NCI-H2107 (cell line): Measurements from ENCODE around the gene MAPK8IP3.

ENCODE experiments used
- DNase-seq: peaks from one replicate; lab custom pipeline; 2025; lab: John Stamatoyannopoulos, UW

MAPK8IP3 gene

DNA sequence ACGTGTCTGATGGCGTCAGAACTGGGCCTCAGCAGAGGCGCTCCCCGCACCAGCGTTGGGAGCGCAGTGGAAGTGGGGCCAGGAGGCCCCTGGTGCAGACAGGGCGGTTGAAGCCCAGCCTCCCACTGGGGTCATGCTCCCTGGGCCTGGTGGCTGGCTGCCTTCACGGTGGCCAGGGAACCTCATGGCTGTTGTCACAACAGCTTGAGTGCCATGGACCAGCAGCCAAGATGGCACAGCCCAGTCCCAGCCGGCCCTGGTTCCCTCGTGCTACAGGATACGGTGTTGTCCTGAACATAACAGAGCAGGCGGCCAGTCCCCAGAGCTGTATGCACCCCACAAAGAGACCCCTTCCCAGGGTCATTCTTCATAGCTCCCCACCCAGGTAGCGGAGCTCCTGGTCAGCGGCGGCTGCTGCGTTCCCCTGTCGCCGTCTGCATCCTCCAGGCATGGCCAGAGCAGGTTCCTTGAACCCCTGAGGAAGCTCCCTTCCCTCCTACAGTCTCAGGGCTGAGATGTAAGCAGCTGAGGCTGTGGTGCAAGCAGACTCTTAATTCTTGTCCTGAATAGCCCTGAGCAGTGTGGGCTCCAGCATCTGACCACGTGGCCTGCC is 35.7 kb downstream of the MAPK8IP3 start:
- DNase-seq = no peak

DNA sequence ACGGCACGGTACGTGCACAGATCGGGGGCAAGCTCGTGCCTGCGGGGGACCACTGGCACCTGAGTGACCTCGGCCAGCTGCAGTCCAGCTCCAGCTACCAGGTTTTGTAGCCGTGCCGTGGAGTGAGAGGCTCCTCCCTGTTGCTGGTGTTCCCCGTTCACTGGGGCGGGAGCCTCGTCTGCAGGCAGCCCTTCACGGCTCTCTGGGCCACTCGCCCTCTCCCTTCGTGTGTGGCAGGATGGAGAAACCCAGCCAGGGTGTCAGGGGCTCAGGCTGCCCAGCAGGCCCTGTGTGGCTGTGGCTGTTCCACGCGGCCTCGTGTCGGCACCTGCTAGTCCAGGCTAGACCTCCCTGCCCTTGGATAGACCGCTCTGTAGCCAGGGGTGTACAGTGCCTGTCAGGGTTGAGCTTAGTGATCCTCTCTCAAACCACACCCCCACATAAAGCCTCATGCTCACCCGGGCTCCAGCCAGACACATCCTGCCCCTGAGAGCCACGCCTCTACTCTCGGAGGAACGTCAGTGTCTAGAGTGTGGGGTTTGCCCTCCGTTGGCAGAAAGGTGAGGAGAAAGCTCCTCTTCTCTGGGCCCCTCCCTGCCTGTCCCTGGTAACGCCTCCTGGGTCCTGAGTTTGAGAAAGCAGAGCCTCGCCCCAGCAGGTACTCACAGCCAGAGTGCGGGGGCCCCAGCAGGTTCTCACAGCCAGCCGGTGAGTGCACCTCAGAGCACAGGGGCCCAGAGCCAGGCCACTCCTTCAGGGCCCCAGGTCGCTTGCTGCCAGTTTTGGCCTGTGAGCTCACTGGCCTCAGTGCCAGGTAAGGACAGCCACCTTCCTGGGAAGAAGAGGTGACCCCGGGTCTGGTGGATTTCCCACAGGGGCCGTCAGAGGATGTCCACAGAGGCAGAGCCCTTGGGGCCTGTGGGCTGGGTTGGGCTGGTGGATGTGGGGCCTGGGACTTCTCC is 37.7 kb downstream of the MAPK8IP3 start:
- no peak for DNase-seq

DNA sequence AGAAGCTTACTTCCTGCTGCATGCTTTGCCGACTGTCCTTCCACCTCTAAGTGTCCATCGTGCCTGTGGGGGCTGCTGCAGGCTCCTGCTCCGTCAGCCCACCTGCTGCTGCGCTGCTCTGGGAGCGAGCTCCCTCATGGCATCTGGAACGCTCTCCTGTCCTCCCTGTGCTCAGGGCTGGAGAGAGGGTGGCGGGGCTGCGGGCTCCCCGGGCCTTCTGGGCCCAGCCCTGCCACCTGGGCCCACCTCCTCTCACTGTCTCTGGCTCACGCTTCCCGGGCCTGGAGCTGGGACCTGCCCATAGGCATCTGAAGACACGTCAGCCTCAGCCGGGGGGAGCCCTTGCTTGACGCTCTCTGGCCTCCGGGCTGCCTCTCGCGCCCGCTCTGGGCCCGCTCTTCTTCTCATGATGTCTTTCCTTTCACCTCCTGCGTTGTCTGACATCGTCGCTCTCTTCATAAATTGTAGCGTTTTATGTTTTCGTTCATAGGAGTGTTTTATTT is 38.4 kb downstream of the MAPK8IP3 start:
- no peak for DNase-seq

DNA sequence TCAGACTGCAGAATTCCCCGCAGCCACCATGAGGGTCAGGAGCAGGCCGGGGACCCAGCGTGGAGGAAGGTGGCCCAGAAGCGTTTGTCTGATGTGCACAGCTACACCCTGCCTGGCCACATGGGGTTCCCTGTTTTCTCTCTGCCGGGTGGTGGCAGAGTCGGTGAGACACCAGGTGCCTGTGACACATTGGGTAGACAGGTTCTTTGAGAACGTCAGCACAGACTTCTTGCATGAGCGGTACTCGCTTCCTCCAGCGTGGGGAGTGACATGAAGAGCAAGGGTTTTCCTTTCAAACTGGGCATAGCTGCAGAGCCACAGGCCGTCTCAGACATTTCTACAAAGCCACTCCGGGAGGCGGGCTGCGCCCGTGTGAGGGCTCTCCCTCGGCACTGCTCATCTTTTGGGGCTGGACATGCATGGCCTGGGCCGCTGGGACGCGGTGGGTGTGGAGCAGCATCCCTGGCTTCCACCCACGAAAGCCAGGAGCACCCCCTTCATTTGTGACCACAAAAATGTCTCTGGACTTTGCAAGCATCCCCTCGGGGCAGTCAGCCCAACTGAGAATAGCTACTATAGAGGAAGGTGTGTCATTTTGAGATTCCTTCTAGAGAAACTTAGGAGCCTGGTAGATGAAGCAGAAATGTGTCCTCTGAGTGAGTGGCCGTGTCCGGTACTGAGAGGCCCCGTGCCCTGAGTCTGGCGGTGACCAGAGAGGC is 39.3 kb downstream of the MAPK8IP3 start:
- no peak for DNase-seq

DNA sequence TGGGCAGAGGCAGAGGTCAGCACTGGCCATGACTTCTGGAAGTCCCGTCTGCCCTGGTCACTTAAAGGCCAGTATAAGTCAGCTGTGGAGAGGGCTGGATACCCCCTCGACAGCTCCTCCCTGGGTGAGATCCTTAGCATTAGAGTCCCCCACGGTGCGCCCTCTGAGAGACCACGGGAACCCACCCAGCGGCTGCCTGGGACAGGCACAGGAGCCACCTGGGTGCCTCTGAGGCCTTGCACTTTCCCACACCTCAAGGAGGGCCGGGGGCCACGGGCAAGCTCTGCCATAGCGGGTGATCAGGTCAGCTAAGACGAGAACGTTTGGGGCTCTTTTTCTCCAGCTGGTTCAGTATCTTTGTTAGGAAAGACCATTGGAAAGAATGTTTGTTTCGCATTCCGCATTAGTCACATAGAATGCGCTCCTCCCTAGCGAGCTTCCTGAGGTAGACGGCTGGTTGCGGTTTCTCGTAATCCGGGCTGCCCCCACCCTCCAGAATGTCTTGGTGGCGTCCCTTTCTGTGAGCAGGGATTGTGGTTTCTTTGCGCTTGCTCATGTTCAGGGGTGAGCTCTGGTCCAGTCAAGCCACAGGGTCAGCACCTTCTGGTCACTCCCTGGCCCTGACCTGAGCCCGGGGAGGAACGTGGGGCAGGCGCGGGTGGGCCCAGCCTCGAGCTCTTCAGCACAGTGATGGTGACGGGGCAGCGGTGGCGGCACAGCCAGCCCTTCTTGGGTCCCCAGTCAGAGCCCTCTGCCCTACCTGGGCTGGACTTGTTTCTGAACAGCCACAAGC is 40.1 kb downstream of the MAPK8IP3 start:
- no peak for DNase-seq

DNA sequence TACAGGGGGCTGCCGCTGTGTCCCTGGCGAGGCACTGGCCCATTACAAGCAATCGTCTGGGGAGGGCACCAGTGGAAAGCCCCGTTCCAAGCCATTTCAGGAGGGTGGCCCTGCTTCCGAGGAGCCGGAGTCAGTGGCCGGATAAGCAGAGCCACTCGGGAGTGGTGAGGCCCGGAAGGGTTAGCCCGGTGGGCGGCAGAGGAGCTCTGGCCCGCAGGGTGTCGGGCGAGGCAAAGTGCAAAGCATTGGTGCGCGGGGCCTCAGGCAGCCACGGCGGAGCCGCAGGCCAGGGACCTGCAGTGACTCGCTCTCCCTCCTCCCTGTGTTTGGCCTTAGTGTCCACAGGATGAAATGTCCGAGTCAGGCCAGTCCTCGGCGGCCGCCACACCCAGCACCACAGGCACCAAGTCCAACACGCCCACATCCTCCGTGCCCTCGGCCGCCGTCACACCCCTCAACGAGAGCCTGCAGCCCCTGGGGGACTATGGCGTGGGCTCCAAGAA is 40.7 kb downstream of the MAPK8IP3 start:
- no peak for DNase-seq

DNA sequence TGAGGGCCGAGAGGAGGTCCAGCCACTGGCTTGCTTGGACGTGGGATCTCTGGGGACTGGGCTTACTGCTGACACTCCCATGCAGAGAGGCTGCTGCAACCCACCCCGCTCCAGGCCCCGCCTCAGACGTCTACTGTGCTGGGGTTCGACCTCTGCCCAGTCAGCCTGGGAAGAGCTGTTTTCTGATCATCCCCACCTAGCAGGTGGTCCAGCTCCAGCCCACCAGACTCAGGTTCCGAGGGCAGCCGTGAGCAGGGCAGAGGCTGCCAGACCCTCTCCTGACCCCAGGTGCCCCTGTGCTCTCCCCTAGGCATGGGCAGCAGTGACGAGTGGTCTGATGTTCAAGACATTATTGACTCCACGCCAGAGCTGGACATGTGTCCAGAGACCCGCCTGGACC is 41.9 kb downstream of the MAPK8IP3 start:
- DNase-seq = no peak

DNA sequence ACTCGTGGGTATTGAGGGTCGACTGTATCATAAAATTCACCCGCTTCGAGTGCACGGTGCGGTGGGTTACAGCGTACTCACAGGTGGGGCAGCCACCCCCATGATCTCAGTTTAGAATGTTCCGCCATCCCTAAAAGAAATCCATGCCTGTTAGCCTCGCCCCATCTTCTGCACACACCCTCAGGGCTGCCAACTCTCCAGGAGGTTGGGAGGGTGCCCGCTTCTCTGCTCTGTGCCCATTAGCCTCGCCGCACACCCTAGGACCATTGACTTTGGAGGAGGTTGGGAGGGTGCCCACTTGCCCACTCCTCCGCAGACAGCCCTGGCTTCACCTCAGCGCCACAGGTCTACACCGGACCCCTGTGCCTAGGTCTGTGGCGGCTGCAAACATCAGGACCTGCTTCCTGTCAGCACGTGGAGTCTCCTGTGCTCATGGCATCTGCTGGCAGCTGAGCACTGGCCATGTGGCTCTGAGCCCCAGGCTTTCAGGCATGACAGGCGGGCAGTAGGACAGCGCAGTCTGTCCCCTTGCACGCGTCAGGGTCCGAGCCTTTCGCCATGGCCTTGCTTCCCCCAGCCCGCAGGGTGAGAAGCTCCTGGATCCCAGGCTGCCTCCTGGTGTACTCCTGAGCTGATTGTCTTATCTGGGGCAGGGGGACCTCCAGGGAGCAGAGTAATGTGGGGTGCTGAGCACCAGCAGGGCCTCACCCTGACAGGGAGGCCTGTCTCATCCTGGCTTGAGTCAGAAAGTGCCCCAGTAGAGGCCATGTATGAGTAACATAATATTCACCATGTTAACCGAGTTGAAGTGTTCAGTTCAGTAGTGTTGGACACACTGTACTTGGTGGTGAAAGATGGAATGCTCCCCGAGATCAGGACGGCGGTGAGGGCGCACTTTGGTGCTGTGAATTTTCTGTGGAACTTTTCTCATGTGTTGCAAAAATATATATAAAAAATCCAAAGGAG is 43.4 kb downstream of the MAPK8IP3 start:
- no peak for DNase-seq

DNA sequence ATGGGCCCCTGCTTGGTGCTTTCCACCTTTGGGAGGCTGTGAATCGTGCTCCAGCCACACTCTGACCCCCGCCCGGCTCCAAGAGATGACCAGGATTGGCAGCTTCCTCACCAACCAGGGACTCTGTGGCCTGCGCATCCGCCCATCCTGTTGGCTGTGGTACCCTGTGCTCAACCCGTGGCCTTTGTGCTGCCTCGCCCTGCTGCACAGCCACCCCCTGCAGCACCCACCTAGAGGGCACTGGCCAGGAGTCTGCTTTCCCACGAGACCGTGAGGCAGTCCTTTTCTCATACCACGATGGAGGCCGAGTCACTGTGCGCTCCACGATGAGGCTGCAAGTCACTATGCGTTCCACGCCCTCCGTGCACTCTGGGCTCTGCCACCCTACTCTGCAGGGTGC is 46.0 kb downstream of the MAPK8IP3 start:
- no peak for DNase-seq

DNA sequence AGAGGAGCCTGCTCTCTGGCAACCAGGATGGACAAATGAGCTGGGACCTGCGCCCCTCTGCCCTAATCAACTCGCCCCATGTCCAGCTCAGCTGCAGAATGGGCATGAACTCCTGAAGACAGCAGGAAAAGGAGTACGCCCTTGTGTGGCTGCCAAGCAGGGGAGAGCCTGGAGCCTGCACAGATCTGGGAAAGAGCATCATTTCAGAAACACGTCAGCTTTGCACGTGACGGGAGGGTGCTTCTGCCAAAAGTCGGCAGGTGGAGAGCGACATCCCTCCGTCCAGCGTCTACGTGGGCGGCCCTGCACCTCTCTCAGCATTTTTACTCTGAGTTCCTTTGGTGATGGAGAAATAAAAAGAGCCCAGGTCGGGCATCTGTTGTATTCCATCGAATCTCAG is 46.9 kb downstream of the MAPK8IP3 start:
- DNase-seq = no peak

DNA sequence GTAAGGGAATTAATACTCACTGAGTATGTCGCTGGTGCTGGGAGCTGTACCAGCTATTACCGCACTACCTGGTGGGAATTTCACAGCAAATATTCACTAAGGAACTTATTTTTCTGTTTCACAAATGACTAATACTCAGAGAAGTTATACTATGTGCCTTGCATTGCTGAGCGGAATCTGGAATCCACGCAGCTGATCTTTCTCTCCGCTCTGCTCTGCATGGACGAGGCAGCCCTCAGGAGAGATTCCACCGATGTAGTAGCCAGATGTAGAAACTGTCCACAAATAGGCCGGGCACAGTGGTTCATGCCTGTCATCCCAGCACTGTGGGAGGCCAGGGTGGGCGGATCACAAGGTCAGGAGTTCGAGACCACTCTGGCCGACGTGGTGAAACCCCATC is 48.2 kb downstream of the MAPK8IP3 start:
- no peak for DNase-seq

DNA sequence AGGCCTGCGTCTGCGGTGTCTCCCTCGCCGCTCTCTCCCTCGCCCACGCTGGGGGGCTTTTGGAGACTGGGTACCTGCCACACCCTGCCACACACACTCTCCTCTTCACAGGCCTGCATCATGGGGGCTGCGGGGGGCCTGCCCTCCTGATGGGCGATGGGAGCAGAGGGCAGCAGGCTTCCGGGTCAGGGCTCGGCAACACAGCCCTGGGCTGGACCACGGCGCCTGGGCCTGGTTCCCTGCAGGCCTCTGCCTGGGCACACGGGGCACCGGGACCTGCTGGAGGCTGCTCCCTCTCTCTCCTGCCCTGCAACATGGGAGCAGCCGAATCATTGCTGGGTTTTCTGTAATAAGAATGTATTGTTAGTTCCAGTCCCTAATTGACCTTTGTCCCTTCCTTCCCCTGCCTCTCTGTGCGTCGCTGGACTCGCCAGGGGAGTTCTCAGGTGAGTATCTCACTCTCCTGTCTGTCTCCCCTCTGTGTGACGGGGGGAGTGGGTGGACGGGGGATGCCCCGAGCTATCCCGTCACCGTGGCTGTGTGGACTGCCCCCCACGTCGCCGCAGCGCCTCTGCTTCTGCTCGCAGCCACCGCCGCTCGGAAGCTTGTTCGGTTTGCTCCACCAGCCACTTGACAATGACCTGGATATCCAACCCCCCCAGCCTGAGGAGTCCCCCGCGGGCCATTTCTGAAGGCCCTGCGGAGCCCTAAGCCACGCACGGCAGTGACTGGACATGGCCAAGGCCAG is 51.9 kb downstream of the MAPK8IP3 start:
- no peak for DNase-seq

DNA sequence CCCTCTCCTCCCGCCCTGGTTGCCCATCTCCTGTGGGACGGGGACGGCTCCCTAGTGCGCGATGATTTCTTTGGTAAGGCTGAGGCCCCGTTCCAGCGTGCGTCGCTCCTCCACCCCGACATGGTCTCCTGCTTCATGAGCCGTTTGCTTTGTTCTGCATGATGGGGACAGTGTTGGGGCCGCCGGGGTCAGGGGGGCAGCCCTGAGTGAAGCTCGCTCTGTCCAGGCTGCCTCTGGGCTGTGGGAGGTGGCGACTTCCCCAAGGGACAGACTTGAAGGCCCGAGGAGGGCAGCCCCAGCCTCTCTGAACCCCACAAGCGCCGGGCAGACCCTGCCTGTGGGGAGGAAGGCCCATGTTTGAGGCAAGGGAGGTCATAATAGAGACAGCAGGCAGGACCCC is 52.9 kb downstream of the MAPK8IP3 start:
- DNase-seq = no peak

DNA sequence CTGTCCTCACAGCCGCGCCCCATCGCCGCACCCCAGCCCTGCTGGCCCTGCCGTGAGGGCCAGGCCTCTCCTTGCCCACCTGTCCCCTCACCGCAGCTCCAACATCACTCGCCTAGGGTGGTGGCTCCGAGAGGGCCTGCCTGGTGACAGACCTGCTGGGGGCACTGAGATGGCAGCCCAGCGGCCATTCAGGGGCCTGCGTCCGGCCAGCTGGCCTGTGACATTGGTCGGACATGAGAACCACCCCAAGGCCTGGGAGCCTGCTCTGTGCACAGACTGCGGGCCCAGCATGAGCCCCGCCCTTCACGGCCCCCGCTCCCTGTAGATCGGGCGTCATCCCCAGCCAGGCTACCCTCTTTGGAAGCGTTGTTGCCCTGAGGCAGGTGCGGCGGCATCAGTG is 53.5 kb downstream of the MAPK8IP3 start:
- DNase-seq = no peak

DNA sequence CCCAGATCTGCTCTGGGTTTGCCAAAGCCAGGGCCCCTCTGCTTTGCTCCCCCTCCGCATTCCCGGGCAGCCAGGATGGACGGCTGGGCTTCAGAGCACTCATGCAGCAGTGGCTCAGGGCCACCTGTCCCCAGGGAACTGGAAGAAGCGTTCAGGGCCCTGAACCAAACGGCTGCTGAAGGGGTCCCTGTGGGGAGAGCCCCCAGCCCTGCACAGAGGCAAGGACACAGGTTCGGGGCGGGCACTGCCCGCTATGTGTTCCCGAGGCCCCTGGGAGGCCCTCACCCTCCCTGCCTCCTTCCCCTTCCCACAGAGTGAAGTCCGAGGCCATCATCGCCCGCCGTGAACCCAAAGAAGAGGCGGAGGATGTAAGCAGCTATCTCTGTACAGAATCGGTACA is 54.9 kb downstream of the MAPK8IP3 start:
- no peak for DNase-seq

DNA sequence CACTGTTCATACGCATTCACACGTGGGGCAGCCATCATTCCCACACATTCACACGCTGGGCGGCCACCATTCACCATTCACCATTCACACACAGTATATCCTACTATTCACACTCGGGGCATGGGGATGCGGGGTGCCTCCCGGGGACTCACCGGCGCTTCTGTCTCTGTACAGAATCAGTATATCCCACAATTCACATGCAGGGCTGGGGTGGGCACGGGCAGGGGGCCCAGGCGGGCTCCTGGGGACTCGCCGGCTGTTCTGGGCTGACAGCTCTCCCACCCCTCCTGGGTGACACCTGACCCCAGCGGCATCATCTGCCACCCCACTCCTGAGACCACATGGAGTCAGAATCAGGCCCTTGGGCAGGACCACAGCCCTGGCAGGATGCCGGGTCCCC is 55.8 kb downstream of the MAPK8IP3 start:
- DNase-seq = no peak

DNA sequence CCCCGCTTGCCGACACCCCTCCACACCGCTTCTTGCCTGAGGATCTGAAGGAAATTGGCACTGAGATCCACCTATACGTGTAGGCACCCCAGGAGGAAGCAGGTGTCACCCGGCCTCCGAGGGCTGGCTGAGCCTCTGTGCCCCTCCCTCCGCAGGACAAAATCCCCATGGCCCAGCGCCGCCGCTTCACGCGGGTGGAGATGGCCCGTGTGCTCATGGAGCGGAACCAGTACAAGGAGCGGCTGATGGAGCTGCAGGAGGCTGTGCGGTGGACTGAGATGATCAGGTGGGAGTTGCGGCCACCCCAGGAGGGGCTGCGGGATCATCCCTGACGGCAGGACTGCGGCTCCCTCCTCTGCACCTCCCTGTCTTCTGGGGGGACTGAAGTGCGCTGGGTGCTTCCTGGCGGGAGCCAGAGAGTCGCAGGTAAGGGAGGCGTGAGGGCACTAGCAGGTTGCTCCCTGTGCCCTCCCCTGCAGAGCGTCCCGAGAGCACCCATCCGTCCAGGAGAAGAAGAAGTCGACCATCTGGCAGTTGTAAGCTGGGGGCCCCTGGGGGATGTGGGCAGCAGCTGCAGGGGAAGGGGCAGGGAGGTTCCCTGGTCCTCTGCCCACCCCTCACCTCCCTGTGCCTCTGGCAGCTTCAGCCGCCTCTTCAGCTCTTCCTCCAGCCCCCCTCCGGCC is 56.3 kb downstream of the MAPK8IP3 start:
- no peak for DNase-seq

DNA sequence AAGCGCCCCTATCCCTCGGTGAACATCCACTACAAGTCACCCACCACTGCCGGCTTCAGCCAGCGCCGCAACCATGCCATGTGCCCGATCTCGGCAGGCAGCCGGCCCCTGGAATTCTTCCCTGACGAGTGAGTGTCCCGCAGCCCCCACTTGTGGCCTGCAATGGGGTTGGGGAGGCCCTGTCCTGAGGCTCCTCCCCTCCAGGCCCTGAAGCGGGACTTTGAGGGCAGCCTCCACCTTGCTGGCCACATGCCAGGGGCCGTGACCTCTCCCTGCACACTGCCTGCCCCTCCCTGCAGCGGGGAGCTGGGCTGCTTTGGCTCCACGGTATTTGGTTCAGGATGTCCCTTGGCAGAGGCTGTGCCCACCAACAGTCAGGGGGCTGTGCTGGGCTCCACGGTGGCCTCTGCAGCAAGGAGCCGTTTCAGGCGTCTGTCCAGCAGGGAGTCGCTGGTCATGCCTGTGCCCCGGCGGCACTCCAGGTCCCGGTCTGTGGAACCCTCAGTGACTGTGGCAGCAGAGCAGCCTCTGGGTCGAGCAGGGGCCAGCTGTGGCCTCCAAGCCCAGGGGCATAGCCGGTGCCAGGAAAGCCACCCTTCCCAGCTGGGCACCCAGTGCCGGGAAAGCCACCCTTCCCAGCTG is 57.0 kb downstream of the MAPK8IP3 start:
- no peak for DNase-seq
